Fibroblast of lung (primary cell): ENCODE results near the gene COL11A2. TPM values are rescaled to one million over a fixed set of nuclear protein-coding genes. Genes with fewer than 3 reads are reported as not detected.

ENCODE experiments used
- DNase-seq, 2 donors: peaks; one replicate each; pipeline versions ENCODE4 v3.0.0 to v3.0.0-alpha.2; 2010; ENCODE audit warnings: low read depth in 2 of 2
- H2AFZ ChIP-seq: 2 replicates; pipeline ENCODE4 v1.5.1; 2012; ENCODE audit warnings: low read length, control low read depth, inconsistent platforms
- H3K27ac ChIP-seq: 2 replicates; pipeline ENCODE4 v1.5.1; 2011; ENCODE audit warnings: low read length, control low read depth; ENCODE audit not compliant: insufficient read depth
- H3K27me3 ChIP-seq: 2 replicates; pipeline ENCODE4 v1.5.1; 2011; ENCODE audit warnings: mild to moderate bottlenecking, low read length; ENCODE audit not compliant: control insufficient read depth, insufficient read depth
- H3K36me3 ChIP-seq: 2 replicates; pipeline ENCODE4 v1.5.1; 2011; ENCODE audit warnings: low read length; ENCODE audit not compliant: control insufficient read depth, insufficient read depth
- H3K4me1 ChIP-seq: 2 replicates; pipeline ENCODE4 v1.5.1; 2011; ENCODE audit warnings: low read length; ENCODE audit not compliant: control insufficient read depth, insufficient read depth; ENCODE audit errors: extremely low read depth
- H3K4me2 ChIP-seq: 2 replicates; pipeline ENCODE4 v1.5.1; 2011; ENCODE audit warnings: low read length, control low read depth; ENCODE audit not compliant: insufficient read depth; ENCODE audit errors: extremely low read depth
- H3K4me3 ChIP-seq, 4 experiments: fragments of 200-600 bp in 1 of 4; sonication (generic) in 1 of 4; replicated peaks in 1 of 4; 2 replicates each; pipeline ENCODE4 v1.5.1; 2011 to 2016; ENCODE audit warnings: low read length in 4 of 4, low read depth in 3 of 4, mild to moderate bottlenecking in 3 of 4, control low read depth in 2 of 4, inconsistent platforms in 1 of 4, mixed read lengths in 1 of 4; ENCODE audit not compliant: insufficient read depth in 1 of 4; ENCODE audit errors: control extremely low read depth in 1 of 4
- H3K79me2 ChIP-seq: 2 replicates; pipeline ENCODE4 v1.5.1; 2012; ENCODE audit warnings: mild to moderate bottlenecking, low read length, inconsistent platforms; ENCODE audit not compliant: control insufficient read depth, insufficient read depth
- H3K9ac ChIP-seq: 2 replicates; pipeline ENCODE4 v1.5.1; 2011; ENCODE audit warnings: mild to moderate bottlenecking, low read length, control low read depth; ENCODE audit not compliant: insufficient read depth
- H3K9me3 ChIP-seq: 2 replicates; pipeline ENCODE4 v1.5.1; 2012; ENCODE audit warnings: low read depth, low read length; ENCODE audit not compliant: control insufficient read depth, insufficient read depth
- H4K20me1 ChIP-seq: 2 replicates; pipeline ENCODE4 v1.5.1; 2011; ENCODE audit warnings: low read length; ENCODE audit not compliant: control insufficient read depth, insufficient read depth; ENCODE audit errors: extremely low read depth
- CTCF ChIP-seq, 2 donors: IDR thresholded peaks in 1 of 2; conservative IDR thresholded peaks in 1 of 2; 1 replicate in 1 of 2; 2 replicates in 1 of 2; pipeline ENCODE4 v1.5.1; 2011 to 2012; ENCODE audit warnings: low read length in 2 of 2, control low read depth in 1 of 2, inconsistent platforms in 1 of 2, low read depth in 1 of 2, mild to moderate bottlenecking in 1 of 2
- EZH2 ChIP-seq: IDR thresholded peaks from 2 replicates; pipeline ENCODE4 v1.5.1; 2012; ENCODE audit warnings: low read length, control low read depth, mild to moderate bottlenecking; ENCODE audit errors: missing control alignments
- polyA plus RNA-seq, 2 donors: library from polyadenylated mRNA; depleted of rRNA in 1 of 2; stranded (reverse) in 1 of 2; unstranded in 1 of 2; fragments of >200 nt; gene quantifications; 2 replicates each; pipeline ENCODE4 v1.2.1, GENCODE V29; 2011 to 2012; ENCODE audit warnings: missing spikeins in 1 of 2
- total RNA-seq: library from RNA; depleted of rRNA; stranded (reverse); fragments of >200 nt; gene quantifications from 2 replicates; pipeline ENCODE4 v1.2.1, GENCODE V29; 2014

The COL11A2 gene
- total and polyA plus RNA-seq, 2 donors (not counting 1 experiment from before 2014, with no cell fraction given) = 0.17 TPM

- peak overlapping the region; percentile 29 for H2AFZ ChIP-seq
- peak; percentile 50 to 57 for DNase-seq
- peaks cover 21% of the 10 kb centered on the region for H3K36me3 ChIP-seq
- H3K27me3 ChIP-seq = no peaks in the 10 kb centered on the region
- TF ChIP-seq EZH2 (no peak), CTCF (conservative IDR thresholded peaks at IDR 0.05 in 1 of 2, IDR thresholded peaks at IDR 0.05 in 1 of 2; ENCODE audit: low read depth in 1 of 2, low read length in 2 of 2) (no peak)
- peak overlapping the region; percentile 86 to 96 (median 93) for H3K4me3 ChIP-seq
- no peaks in the 10 kb centered on the region for H3K9me3 ChIP-seq
- H3K4me2 ChIP-seq = peak overlapping the region; percentile 98
- peaks cover 12% of the 10 kb centered on the region for H3K79me2 ChIP-seq
- no peaks in the 10 kb centered on the region for H4K20me1 ChIP-seq
- H3K4me1 ChIP-seq = peaks cover 35% of the 10 kb centered on the region
- H3K9ac ChIP-seq = peak overlapping the region; percentile 97
- peak overlapping the region; percentile 96 for H3K27ac ChIP-seq
Measured at GRCh38 chr6:33207552-33208090, 15.4 kb upstream of the COL11A2 start.

GRCh38 chr6:33206864-33207551 lies 14.7 kb upstream of the COL11A2 start:
- peak overlapping the region; percentile 96 for H3K27ac ChIP-seq
- no peak overlapping the region for H2AFZ ChIP-seq
- peaks cover 39% of the 10 kb centered on the region for H3K4me1 ChIP-seq
- peak overlapping the region; percentile 97 for H3K9ac ChIP-seq
- peak overlapping the region; percentile 86 to 96 (median 93) for H3K4me3 ChIP-seq
- H3K9me3 ChIP-seq = no peaks in the 10 kb centered on the region
- TF ChIP-seq CTCF (conservative IDR thresholded peaks at IDR 0.05 in 1 of 2, IDR thresholded peaks at IDR 0.05 in 1 of 2; ENCODE audit: low read depth in 1 of 2, low read length in 2 of 2) (no peak), EZH2 (no peak)
- no peaks in the 10 kb centered on the region for H4K20me1 ChIP-seq
- peak in 1 of 2 donors; percentile 63 for DNase-seq
- H3K36me3 ChIP-seq = peaks cover 24% of the 10 kb centered on the region
- H3K79me2 ChIP-seq = peaks cover 18% of the 10 kb centered on the region
- no peaks in the 10 kb centered on the region for H3K27me3 ChIP-seq
- H3K4me2 ChIP-seq = peak overlapping the region; percentile 98

GRCh38 chr6:33206027-33206863 lies 14.0 kb upstream of the COL11A2 start:
- no peak overlapping the region for H3K4me3 ChIP-seq
- H2AFZ ChIP-seq = no peak overlapping the region
- peak overlapping the region; percentile 85 for H3K27ac ChIP-seq
- H3K4me1 ChIP-seq = peaks cover 43% of the 10 kb centered on the region
- H3K4me2 ChIP-seq = no peak overlapping the region
- peaks cover 25% of the 10 kb centered on the region for H3K79me2 ChIP-seq
- no peak overlapping the region for H3K9ac ChIP-seq
- DNase-seq = peak in 1 of 2 donors; percentile 42
- no peak for TF ChIP-seq EZH2
- no peak for TF ChIP-seq CTCF (conservative IDR thresholded peaks at IDR 0.05 in 1 of 2, IDR thresholded peaks at IDR 0.05 in 1 of 2; ENCODE audit: low read depth in 1 of 2, low read length in 2 of 2)
- no peaks in the 10 kb centered on the region for H4K20me1 ChIP-seq
- peaks cover 22% of the 10 kb centered on the region for H3K36me3 ChIP-seq
- H3K27me3 ChIP-seq = no peaks in the 10 kb centered on the region
- H3K9me3 ChIP-seq = no peaks in the 10 kb centered on the region
